Stimulated activated effector memory CD8-positive, alpha-beta T cell treated with anti-CD3 and anti-CD28 coated beads, Interleukin-12 subunit alpha, Interleukin-12 subunit beta, amount 100 ng/mL, for 72 hours (primary cell): ENCODE measurements around the gene RCN2.

Source experiments
- ATAC-seq: fragments of 150-1000 bp; cut with Tn5 transposase; 2 replicates; pipeline ENCODE4 v1.10.0; 2021
- DNase-seq, 2 donors: peaks; one replicate each; pipeline ENCODE4 v3.0.0; 2021 to 2022; ENCODE audit warnings: low spot score in 2 of 2
- H3K27ac Mint-ChIP-seq: one replicate; pipeline ENCODE4 v1.8.0; 2022; ENCODE audit warnings: mild to moderate bottlenecking, mixed read lengths
- H3K36me3 Mint-ChIP-seq: one replicate; pipeline ENCODE4 v1.8.0; 2022; ENCODE audit warnings: mild to moderate bottlenecking, mixed read lengths
- H3K4me1 Mint-ChIP-seq: one replicate; pipeline ENCODE4 v1.8.0; 2022; ENCODE audit warnings: mixed read lengths
- H3K4me3 Mint-ChIP-seq: one replicate; pipeline ENCODE4 v1.8.0; 2022; ENCODE audit warnings: mild to moderate bottlenecking, mixed read lengths
- H3K9me3 Mint-ChIP-seq: one replicate; pipeline ENCODE4 v1.8.0; 2022; ENCODE audit warnings: mixed read lengths

The RCN2 gene

DNA sequence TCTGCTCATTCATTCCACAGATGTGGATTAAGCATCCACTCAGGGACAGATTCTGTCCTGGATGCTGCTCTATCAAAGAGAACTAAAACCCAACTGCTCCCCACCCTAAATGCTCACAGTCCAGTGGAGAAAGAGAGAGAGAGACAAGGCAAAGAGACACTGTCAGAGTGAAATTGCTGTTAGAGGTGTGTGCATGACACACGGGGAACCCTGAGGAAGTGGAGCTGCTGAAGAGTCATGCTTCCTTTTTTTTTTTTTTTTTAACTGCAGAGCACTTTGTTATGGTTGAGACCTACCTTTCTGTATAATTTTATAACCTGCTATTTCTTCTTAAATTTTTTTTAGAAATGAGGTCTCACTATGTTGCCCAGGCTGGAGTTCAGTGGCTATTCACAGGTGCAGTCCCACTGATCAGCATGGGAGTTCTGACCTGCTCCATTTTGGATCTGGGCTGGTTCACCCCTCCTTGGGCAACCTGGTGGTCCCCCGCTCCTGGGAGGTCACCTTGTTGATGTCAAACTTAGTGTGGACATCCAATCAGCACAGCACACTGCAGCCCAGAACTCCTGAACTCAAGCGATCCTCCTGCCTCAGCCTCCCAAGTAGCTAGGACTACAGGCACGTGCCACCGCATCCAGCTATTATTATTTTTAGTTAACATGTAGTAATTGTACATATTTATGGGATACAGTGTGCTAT, 45.2 kb downstream of the RCN2 start:
- DNase-seq, result no peak
- H3K4me3 Mint-ChIP-seq, result no peak overlapping the region
- H3K27ac Mint-ChIP-seq, result peak overlapping the region; percentile 58
- H3K4me1 Mint-ChIP-seq, result peaks cover 33% of the 10 kb centered on the region
- H3K36me3 Mint-ChIP-seq, result peaks cover 5% of the 10 kb centered on the region
- no peaks in the 10 kb centered on the region for H3K9me3 Mint-ChIP-seq
- peak; percentile 93 for ATAC-seq

DNA sequence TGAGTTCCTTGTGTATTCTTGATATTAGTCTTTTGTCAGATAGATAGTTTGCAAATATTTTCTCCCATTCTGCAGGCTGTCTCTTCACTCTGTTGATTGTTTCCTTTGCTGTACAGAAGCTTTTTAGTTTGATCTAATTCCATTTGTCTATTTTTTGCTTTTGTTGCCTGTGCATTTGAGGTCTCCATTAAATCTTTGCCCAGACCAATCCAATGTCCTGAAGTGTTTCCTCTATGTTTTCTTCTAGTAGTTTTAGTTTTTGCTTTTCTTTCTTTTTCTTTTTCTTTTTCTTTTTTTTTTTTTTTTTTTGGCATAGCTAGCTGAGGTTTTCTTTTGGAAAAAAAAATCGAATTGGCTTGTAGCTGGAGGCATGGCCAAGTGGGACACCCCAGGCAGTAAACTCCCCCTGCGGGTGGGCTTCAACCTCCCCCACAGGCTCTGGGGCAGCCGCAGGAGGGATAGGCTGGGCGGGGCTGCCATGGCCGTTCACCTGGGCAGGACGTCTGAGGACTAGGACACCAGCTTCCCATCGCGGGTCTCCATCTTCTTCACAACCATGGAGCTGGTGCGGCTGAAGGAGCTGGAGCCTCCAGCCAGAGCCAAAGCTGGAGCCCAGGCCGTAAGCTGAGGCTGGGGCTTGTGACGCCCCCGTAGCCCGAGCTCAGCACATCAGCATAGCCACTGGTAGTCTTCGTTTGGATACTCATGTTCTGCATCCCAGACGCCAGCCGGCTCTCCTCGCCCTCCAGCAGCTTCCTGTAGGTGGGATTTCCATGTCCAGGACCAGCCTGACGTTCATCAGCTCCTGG, 47.2 kb downstream of the RCN2 start:
- Mint-ChIP-seq H3K4me1 (peaks cover 39% of the 10 kb centered on the region), H3K27ac (no peak overlapping the region), H3K4me3 (no peak overlapping the region), H3K9me3 (no peaks in the 10 kb centered on the region), H3K36me3 (peaks cover 5% of the 10 kb centered on the region)
- ATAC-seq (no peak), DNase-seq (no peak)

DNA sequence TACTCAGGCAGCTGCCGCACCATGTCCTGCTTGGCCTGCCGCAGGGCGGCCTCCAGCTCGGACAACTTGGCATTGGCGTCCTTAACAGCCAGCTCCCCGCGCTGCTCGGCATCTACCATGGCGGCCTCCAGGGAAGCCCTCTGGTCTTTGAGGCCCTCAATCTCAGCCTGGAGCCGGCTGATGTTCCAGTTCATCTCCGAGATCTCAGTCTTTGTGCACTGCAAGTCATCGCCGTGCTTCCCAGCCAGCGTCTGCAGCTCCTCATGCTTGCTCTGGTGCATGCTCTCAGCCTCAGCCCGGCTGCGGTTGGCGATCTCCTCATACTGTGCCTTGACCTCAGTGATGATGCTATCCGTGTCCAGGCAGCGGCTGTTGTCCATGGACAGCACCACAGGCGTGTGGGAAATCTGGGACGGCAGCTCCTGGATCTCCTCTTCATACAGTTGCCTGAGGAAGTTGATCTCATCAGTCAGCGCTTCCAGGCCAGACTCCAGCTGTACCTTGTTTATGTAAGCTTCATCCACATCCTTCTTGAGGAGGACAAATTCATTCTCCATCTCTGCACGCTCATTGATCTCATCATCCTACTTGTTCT, 47.9 kb downstream of the RCN2 start:
- DNase-seq (no peak), ATAC-seq (no peak)
- Mint-ChIP-seq H3K4me3 (no peak overlapping the region), H3K27ac (no peak overlapping the region), H3K9me3 (no peaks in the 10 kb centered on the region), H3K4me1 (peaks cover 34% of the 10 kb centered on the region), H3K36me3 (peaks cover 5% of the 10 kb centered on the region)

DNA sequence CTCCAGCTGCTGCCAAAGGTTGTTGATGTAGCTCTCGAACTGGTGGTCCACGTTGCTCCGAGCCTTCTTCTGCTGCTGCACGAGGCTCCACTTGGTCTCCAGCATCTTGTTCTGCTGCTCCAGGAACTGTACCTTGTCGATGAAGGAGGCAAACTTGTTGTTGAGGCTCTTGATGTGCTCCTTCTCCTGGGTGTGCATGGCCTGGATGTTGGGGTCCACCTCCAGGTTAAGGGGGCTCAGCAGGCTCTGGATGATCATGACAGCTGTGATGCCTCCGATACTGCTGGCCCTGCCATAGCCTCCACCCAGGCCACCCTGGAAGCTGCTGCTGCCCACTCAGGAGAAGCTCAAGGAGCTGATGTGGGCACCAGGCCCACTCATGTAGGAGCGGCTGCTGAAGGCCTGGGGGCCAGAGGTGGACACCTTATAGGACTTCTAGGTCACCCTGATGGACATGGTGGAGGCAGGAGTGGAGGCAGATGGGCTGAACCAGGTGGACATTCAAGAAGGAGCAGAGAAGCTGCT, 48.5 kb downstream of the RCN2 start:
- H3K9me3 Mint-ChIP-seq, result no peaks in the 10 kb centered on the region
- peaks cover 33% of the 10 kb centered on the region for H3K4me1 Mint-ChIP-seq
- ATAC-seq, result no peak
- no peak overlapping the region for H3K4me3 Mint-ChIP-seq
- no peak for DNase-seq
- peaks cover 5% of the 10 kb centered on the region for H3K36me3 Mint-ChIP-seq
- H3K27ac Mint-ChIP-seq, result no peak overlapping the region

DNA sequence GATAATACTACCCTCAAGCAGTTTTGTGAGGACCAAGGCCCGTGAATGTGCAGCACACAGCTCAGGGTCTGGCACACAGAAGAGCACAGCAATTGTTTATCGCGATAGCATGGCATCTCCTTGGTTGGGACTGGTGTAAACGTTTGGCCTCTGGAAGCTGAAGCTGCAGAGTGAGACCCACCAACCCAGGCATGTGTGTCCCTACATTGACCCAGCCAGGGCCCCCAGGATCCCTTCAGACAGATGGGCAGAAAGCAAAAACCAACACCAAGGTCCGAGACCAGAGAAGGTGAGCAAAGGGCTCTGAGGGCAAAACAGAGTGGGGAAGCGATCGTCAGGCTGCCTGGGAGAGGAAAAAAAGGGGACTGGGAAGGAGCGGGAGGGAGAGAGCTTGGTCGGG, 50.8 kb downstream of the RCN2 start:
- Mint-ChIP-seq H3K4me1 (peaks cover 30% of the 10 kb centered on the region), H3K4me3 (no peak overlapping the region), H3K9me3 (no peaks in the 10 kb centered on the region), H3K36me3 (peaks cover 5% of the 10 kb centered on the region), H3K27ac (peak overlapping the region; percentile 34)
- DNase-seq (no peak), ATAC-seq (no peak)

DNA sequence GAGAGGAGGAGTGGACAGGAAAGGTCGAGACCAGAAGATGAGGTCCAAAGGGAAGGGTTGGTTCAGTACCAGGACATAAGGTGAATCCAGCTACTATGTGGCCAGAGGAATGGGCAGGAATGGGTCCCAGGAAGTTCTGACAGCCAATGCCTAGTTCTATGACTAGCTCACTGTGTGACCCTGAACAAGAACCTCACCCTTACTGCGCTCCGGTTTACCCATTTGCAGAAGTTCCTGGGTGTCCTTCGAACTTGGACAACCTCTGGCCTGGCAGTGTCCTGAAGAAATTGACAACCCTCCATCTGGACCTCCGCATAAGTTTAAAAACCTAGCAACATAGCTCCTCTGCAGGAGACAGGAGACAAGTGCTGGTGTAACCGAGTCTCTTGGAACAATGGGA, 51.2 kb downstream of the RCN2 start:
- Mint-ChIP-seq H3K27ac (peak overlapping the region; percentile 34), H3K4me3 (no peak overlapping the region), H3K36me3 (peaks cover 5% of the 10 kb centered on the region), H3K9me3 (no peaks in the 10 kb centered on the region), H3K4me1 (peaks cover 31% of the 10 kb centered on the region)
- DNase-seq, result no peak
- no peak for ATAC-seq

DNA sequence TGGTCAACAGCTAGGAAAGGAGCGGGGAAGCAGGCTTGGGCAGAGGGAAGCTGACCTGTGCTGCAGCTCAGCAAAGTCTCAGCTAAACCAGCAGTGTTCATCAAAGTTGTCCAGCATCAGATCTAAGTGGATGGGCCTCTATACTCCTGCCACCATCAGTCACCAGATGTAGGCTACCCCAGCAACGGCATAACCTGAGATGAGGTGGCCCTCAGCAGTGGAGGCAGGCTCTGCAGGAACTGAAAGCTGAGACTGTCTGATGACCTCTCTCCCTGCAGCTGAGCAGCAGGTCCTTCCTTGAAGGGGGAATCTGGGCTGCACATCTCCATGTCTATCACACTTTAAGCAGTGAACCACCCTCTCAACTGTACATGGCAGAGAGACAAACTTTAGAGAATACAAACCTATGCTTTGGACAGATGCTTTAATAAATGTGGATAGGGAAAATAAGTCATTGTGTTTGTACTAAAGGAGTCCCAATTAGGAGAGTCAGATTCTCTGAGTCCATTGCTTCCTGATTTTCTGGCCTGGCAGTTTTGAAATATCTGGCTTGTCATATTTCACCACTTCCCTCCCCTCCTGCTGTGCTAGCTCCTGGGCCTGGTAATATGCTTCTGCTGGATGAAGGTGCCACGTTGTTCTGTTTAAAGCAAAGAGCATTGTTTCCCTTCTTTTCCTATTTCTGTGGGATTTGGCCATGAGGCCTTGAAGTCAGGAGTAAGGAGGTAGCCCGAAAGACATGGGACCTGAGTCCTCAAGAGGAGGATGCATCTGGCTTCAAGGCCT, 52.2 kb downstream of the RCN2 start:
- Mint-ChIP-seq H3K27ac (no peak overlapping the region), H3K36me3 (peaks cover 11% of the 10 kb centered on the region), H3K4me1 (peaks cover 38% of the 10 kb centered on the region), H3K9me3 (no peaks in the 10 kb centered on the region), H3K4me3 (no peak overlapping the region)
- ATAC-seq, result no peak
- no peak for DNase-seq

DNA sequence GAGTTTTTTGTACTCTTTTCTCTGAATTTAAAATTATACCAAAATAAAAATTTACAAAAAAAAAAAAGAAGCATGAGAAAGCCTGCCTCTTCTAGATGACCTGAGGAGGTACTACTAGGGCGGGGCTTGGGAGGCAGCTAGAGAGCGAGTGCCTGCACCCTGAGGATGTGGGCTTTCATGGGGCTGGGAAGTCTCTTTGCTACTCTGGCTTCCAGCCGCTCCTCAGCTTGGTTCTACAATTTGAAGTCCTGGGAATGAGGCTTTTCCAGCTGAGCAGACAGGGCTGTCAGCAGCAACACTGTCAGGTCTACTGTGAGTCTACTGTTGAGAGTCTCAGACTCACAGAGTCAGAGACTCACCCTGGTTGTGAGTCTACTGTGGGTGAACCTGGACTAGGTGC, 55.2 kb downstream of the RCN2 start:
- no peak for DNase-seq
- Mint-ChIP-seq H3K36me3 (peaks cover 15% of the 10 kb centered on the region), H3K4me3 (peak overlapping the region; percentile 70), H3K4me1 (peaks cover 62% of the 10 kb centered on the region), H3K27ac (peak overlapping the region; percentile 98), H3K9me3 (no peaks in the 10 kb centered on the region)
- peak; percentile 20 for ATAC-seq

DNA sequence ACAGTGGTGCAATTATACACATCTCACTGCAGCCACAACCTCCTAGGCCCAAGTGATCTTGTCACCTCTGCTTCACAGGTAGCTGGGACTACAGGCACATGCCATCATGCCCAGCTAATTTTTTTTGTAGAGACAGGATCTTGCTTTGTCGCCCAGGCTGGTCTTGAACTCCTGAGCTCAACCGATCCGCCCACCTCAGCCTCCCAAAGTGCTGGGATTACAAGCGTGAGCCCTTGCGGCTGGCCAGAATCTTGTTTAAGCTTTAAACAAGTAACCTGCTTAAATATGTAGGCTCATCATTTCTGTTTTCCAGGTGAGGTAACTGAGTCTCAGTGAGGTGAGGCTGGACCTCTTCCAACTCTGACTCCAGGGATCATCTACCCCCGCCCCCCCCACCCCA, 55.7 kb downstream of the RCN2 start:
- Mint-ChIP-seq H3K36me3 (peaks cover 15% of the 10 kb centered on the region), H3K9me3 (no peaks in the 10 kb centered on the region), H3K4me1 (peaks cover 60% of the 10 kb centered on the region), H3K27ac (peak overlapping the region; percentile 98), H3K4me3 (peak overlapping the region; percentile 70)
- ATAC-seq (no peak), DNase-seq (no peak)

DNA sequence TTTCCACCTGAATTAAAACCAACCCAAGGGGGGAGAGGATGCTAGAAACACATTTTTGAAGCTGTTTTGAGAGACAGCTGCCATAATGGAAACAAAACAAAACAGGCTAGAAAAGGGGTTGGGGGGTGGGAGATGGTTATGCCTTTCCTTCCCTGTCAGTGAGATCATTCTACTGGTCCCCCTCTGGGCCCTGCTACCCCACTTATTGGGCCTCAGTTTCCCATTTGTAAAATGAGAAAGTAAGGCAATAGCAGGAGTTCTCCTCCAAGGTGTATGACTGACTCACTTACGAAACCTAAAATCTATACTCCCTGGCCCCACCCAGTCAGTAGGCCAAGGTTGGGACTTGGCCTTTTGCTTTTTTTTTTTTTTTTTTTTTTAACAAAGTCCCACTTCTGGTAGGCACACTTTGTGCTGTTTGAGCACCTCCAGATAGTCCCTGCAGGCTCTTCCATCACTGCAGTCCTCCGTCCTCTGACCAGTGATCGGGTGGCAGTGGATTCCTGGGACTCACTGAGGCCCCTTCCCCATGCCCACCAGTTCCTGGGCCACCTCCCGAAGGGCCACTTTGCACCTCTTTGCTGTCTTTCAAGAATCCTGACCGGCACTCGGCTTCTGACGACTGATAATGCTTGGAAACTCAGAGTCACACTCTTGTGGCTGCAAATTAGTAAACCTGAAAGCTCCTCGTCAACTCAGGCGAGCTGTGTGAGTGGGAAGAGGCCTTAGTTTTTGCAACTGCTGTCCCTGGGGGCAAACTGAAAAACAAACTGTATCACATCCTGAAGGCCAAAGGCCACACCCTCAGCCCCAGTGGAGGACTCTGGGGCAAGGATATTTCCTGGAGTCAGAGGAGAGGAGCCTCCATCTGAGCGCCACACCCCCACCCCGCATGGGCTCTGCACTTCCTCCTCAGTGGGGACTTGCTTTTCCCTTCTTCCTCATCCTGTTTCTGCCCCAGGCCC, 56.6 kb downstream of the RCN2 start:
- H3K27ac Mint-ChIP-seq, result peak overlapping the region; percentile 98
- ATAC-seq, result peak; percentile 96
- H3K9me3 Mint-ChIP-seq, result no peaks in the 10 kb centered on the region
- H3K4me1 Mint-ChIP-seq, result peaks cover 65% of the 10 kb centered on the region
- H3K36me3 Mint-ChIP-seq, result peaks cover 15% of the 10 kb centered on the region
- peak; percentile 63 to 90 for DNase-seq
- peak overlapping the region; percentile 70 for H3K4me3 Mint-ChIP-seq

DNA sequence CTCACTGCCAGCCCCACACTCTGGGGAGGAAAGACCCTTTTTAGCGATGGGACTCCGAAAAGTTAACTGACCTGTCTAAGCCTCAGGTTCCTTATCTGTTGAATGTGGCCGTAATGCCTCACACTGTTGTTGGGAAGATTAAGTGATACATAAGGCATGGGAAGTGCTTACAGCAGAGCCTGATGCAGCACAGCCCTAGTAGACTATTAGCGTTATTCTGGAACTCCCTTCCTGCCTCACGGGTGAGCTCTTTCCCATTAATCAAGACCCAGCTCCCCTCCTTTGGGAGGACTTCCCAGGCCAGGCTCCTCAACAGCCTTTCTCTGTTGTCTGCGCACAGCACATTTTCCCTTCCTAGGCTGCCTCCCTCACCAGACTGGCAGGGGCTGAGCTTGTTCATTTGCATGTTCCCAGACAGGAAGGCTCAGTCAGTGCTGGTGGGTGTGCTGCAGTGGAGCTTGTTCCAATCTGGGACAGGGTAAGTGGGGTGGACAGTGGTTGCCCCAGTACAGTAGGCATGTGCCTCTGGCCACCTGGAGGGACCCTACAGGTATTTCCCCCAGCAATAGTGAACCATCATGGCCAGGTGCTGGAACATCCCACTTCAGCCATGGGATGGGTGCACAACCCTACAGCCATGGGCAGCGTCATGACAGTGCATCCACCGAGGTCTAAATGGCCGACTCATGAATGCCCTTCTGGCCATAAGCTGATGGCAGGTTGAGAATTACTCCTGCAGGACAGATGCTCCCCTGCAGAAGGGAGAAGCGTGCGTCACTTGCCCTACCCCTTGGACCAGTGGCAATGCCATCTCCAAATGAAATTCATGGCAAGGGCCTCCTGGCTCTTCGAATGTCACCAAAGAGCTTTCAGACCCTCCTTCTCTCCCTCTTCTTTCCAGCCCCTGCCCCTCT, 57.6 kb downstream of the RCN2 start:
- H3K4me3 Mint-ChIP-seq, result peak overlapping the region; percentile 70
- peak overlapping the region; percentile 98 for H3K27ac Mint-ChIP-seq
- DNase-seq (no peak), ATAC-seq (peak; percentile 1)
- H3K9me3 Mint-ChIP-seq, result no peaks in the 10 kb centered on the region
- H3K36me3 Mint-ChIP-seq, result peaks cover 15% of the 10 kb centered on the region
- H3K4me1 Mint-ChIP-seq, result peaks cover 74% of the 10 kb centered on the region

DNA sequence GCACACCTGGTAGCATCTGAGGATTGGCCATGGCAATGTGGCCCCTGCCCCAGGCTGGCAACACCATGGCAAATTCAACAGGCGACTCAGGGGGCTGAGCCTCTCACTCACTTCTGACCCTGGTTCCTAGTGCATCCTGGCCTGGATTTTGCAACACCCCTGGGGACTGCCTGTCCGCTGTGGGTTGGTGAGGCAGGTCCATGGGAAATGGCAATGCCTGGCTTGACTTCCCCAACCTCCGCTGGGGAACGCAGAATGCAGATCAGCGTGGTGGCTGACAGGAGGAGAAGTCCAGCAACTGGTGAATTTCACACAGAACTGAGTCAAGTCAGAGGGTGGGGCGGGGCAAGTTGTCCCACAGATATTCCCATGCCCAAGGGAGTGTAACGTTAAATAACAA, 59.5 kb downstream of the RCN2 start:
- Mint-ChIP-seq H3K27ac (peak overlapping the region; percentile 98), H3K9me3 (no peaks in the 10 kb centered on the region), H3K4me1 (peaks cover 85% of the 10 kb centered on the region), H3K36me3 (peaks cover 24% of the 10 kb centered on the region), H3K4me3 (no peak overlapping the region)
- no peak for ATAC-seq
- no peak for DNase-seq
